ENCODE data around the gene SKOR1.

SKOR1 gene

DNA sequence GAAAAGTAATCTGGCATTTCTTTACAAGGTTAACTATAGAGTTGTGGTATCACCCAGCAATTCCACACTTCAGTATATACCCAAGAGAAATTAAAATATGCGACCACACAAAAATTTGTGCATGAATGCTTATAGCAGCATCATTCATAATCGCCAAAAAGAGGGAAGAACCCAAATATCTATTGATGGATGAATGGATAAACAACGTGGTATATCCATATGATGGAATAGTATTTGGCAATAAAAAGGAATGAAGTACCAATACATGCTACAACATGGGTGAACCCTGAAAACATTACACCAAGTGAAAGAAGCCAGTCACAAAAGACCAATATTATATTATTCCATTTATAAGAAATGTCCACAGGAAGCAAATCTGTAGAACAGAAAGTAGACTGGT is 8.6 kb upstream of the SKOR1 start:
- no peak for DNase-seq (ENCODE audit: low read depth in 1 of 2, low spot score in 1 of 2)

GRCh38 chr15:67818464-67818863 is 6.8 kb upstream of the SKOR1 start:
- no peak for DNase-seq (ENCODE audit: low read depth in 1 of 2, low spot score in 1 of 2)

DNA sequence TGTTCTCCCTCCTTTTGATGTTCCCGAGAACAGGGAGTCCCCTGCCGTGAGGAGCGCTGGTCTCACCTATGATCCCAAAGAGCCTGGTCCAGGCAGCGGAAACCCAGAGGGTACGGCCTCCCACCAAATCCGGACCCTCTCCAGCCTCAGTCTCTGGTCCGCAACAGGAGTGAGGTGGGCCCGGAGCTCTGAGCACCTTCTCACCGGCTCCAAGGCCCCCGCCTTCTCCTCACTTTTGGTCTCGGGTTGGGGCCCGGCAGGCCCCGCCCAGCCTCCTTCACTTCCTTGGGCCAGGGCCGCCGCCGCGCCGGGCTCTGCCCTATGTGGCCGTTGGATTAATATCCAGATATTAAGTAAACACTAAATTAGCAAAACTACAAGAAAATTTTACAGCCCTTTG is 5.7 kb upstream of the SKOR1 start:
- DNase-seq (ENCODE audit: low read depth in 1 of 2, low spot score in 1 of 2): no peak

DNA sequence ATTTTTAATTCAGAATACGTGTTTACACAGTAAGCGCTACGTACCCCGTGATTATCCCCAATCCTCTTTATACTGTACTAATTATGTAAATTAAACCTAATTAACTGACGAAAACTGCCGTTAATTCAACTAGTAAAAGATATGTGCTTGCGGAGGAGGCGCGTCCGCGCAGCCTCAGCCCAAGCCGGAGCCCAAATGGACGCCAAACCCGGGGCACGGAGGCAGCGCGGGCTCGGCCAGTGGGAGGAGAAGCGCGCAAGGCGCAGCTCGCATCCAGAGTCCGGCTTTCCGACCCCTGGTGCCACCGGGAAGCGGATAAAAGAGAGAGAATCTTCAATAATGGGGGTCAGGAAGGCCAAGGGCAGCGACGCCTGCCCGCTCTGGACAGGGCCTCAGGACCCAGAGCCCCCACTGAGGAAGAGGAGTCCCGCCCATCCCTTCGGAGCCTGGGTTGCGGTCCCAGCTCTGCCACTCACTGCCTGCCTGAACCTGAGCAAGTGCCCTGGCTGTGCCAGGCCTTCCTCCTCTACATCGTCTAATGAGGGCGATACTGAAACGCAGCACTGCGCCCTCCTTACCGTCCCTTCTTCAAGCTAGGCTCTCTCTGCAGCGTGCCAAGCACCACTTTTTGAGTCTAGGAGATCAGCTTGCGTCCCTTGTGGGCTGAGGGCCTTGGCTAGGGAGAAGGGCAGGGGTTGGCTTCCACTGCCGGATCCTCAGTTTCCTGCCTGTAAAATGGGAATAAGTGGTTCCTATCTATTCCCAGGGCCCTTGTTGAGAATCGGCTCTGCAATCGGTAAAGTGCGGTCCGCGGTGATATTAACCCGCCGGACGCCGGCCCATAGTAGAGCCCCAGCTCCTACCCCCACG is 5.0 kb upstream of the SKOR1 start:
- no peak for DNase-seq (ENCODE audit: low read depth in 1 of 2, low spot score in 1 of 2)

- no peak for DNase-seq (ENCODE audit: low read depth in 1 of 2, low spot score in 1 of 2)
Observed at GRCh38 chr15:67820992-67821783, 4.1 kb upstream of the SKOR1 start.

DNA sequence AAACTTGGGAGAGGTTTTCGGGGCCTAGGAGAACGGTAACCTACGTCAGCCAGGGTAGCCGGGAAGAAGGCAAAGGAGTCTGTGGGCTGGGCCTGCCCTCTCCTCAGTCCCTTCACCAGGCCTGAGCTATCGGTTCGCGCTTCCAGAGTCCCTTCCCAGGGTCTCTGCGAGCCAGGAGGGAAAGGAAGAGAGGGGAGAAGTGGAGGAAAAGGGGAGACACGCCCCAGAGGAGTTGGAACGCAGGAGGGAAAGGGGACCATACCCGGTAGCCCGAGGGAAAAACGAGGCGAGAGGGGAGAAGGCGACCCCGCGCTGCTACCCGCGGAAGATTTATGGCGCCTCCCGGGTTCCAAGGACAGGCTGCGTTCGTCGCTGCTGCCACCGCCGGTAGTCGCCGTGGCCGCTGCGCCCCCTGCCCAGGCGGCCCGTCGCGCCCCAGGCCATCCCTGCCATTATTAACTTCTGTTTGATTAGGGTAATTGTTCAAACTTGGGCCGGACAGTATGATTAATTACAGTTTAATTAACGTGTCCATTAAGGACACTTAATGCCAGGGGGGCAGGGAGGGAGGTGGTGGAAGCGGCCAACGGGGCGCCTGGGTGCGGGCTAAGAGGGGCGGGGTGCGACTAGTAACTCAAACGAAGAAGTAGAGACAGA is 3.4 kb upstream of the SKOR1 start:
- no peak for DNase-seq (ENCODE audit: low read depth in 1 of 2, low spot score in 1 of 2)

GRCh38 chr15:67822537-67823313 is 2.6 kb upstream of the SKOR1 start:
- DNase-seq (ENCODE audit: low read depth in 1 of 2, low spot score in 1 of 2): no peak

GRCh38 chr15:67823314-67824196 is 1.8 kb upstream of the SKOR1 start:
- no peak for DNase-seq (ENCODE audit: low read depth in 1 of 2, low spot score in 1 of 2)

- no peak for DNase-seq (ENCODE audit: low read depth in 1 of 2, low spot score in 1 of 2)
Observed at GRCh38 chr15:67824197-67824968, 926 bp upstream of the SKOR1 start.

DNA sequence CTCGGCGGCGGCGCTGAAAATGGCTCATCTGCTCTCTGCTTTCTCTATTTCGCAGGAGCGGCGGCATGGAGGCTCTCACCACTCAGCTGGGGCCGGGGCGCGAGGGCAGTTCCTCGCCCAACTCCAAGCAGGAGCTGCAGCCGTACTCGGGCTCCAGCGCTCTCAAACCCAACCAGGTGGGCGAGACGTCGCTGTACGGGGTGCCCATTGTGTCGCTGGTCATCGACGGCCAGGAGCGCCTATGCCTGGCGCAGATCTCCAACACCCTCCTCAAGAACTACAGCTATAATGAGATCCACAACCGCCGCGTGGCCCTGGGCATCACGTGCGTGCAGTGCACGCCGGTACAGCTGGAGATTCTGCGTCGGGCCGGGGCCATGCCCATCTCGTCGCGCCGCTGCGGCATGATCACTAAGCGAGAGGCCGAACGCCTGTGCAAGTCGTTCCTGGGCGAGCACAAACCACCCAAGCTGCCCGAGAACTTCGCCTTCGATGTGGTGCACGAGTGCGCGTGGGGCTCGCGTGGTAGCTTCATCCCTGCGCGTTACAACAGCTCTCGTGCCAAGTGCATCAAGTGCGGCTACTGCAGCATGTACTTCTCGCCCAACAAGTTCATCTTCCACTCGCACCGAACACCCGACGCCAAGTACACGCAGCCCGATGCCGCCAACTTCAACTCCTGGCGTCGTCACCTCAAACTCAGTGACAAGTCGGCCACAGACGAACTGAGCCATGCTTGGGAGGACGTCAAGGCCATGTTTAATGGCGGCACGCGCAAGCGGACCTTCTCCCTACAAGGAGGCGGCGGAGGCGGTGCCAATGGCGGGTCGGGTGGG is 790 bp downstream of the SKOR1 start:
- DNase-seq (ENCODE audit: low read depth in 1 of 2, low spot score in 1 of 2): no peak

GRCh38 chr15:67826717-67827561 is 1.6 kb downstream of the SKOR1 start:
- DNase-seq (ENCODE audit: low read depth in 1 of 2, low spot score in 1 of 2): no peak

DNA sequence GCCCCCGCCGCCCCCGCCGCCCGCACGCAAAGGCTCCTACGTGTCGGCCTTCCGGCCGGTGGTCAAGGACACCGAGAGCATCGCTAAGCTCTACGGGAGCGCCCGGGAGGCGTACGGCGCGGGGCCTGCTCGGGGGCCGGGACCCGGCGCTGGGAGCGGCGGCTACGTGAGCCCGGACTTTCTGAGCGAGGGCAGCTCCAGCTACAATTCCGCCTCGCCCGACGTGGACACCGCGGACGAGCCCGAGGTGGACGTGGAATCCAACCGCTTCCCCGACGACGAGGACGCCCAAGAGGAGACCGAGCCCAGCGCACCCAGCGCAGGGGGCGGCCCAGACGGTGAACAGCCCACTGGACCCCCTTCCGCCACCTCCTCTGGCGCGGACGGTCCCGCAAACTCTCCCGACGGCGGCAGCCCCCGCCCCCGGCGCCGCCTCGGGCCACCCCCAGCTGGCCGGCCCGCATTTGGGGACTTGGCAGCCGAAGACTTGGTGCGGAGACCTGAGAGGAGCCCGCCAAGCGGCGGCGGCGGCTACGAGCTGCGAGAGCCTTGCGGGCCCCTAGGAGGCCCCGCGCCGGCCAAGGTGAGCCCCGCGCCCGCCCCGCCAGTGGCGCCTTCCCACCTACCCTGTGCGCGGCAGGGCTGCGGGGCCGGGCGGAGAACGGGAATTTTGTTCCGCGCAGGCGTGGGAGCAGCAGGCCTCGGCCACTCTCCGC is 2.4 kb downstream of the SKOR1 start:
- no peak for DNase-seq (ENCODE audit: low read depth in 1 of 2, low spot score in 1 of 2)

DNA sequence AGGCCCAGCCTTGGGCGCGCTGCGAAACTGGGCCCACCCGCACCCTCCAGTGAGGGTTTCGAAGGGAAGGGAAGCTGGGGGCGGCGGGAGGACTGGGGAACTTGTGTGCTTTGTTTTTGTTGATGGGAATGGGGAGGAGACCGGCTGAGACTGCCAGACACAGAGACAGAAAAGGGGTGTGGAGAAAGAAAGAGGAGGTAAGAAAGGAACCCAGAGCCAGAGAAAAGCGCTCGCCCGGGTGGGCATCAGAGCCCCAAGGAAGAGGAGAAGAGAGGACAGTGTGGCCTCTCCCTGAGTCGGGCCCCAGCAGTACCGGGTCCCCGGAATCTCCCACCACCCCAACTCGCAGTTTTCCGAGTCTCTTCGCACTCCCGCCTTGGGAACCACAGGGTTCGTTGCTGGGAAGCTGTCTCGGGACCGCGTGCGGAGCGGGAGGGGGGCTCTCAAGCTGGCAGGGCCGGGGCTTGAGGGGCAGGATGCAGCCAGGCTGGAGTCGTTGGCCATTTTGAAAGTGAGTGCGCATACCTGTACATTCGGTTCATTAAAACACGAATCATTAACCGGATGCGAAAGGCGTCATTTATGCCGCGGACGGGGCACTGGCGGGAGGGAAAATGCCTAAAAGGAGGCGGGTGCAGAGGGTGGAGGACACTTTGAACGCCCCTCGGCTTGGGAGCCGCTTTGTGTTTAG is 3.1 kb downstream of the SKOR1 start:
- no peak for DNase-seq (ENCODE audit: low read depth in 1 of 2, low spot score in 1 of 2)

DNA sequence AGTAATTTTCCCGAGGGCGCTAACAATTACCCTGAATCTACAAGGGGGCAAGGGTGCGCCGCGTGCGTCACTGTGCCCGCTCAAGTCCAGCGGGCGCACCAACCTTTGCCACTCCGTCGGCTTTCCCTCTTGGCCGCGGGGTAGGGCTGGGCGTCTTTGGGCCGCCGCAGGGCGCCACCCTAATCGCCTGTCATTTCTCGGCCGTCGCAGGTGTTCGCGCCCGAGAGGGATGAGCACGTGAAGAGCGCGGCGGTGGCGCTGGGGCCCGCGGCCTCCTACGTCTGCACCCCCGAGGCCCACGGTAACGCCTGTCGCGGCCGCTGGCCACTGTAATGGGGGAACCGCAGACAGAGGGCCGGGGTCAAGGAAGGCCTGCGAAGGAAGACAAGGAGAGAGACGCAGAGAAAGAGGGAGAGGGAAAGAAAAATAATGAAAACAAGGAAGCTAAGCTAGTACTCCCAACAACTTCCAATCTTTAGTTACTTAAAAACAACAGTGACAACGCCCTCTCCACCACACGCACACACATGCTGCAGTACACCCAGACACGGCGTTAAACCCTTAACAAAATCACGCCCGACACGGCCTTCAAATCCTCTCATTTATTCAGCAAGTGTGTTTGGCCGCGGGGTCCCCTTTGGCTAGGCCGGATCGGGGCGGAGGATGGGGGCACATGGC is 3.8 kb downstream of the SKOR1 start:
- DNase-seq (ENCODE audit: low read depth in 1 of 2, low spot score in 1 of 2): no peak

DNA sequence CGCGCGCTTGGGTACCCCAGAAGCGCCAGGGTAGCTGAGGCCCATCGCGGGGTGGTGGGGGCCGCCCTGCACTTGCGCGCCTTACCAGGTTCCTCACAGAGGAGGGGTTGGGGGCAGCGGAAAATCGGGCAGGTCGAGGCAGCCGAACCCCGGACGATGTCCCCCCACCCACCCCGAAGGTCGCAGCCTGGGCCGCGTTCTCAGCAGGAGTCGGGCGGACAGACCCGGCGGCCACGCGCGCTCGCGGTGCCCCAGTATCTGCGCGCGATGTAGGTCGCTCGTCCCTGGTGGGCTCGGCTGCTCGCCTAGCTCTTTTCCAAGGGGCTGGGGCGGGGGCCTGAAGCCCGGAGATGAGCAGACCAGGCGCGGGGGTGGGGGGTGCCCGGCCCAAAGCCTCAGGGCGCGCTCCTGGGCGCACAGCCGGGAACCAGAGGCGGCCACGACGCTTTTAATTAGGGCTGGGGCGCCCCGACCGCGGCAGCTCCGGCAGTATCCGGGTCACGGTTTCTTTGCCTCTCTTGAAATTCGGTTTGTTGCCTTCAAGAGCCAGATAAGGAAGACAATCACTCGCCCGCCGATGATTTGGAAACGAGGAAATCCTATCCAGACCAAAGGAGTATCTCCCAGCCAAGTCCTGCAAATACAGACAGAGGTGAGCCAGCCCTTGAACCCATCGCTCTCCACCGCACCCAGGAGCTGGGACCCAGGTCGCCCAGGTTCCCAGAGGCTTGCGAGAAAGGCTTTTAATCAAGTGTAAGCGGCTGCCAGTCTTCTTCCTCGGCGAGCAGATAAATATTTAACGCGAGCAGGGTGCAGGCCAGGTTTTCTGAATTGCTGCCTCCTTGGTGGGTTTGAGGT is 4.6 kb downstream of the SKOR1 start:
- no peak for DNase-seq (ENCODE audit: low read depth in 1 of 2, low spot score in 1 of 2)

All from stimulated activated CD4-positive, alpha-beta T cell treated with anti-CD3 and anti-CD28 coated beads, Interleukin-15, amount 100 ng/mL, for 1 hour (primary cell).